ENCODE data around the gene METTL23. TPM values are rescaled to one million over a fixed set of nuclear protein-coding genes. Genes with fewer than 3 reads are reported as not detected.

Gene METTL23
- total RNA-seq, 2 donors from 2014 or later, result 13.9 to 30.0 TPM

DNA sequence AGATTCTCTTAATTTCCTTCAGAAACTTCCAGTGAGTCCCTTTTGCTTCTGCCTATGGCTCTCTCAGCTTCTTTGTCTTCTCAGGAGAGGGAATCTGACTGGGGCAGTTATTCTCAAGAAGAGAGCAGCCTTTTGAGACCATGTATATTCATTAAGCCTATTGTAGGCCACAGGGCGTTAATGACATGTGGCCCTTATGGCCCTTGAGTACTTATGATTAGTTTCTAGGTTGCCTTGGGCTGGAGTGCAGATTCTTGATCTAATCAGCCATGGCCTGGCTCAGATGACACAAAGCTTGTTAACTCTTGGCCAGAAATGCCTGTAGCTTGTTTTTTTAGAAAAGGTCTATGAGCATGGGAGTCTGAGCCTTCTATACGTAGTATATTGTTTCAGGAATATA lies 28.6 kb downstream of the METTL23 start:
- H3K36me3 Mint-ChIP-seq, result peaks cover 7 to 13% of the 10 kb centered on the region in 2 donors
- DNase-seq (ENCODE audit: low spot score in 2 of 2) (no peak), ATAC-seq (no peak)
- H3K9me3 Mint-ChIP-seq, result no peaks in the 10 kb centered on the region
- no peak overlapping the region for H3K27ac Mint-ChIP-seq

DNA sequence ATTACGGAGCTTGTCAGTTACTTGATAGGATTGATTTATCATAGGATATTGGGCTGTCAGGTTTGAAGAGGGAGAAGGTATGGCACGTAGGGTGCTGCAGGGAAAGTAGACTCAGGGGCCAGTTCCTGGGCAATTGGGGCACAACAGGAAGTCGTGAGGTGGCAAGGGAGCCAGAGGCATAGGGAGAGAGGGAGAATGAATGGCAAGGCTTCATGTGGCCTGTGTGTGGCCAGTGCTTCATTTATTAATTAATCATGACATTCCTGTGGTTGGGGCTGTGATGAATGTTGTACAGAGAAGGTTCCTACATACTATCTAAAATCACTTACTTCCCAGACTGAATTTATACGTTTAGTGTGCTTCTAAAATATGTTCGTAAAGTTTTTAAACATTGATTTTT lies 30.6 kb downstream of the METTL23 start:
- H3K27ac Mint-ChIP-seq, result no peak overlapping the region
- peaks cover 7 to 13% of the 10 kb centered on the region in 2 donors for H3K36me3 Mint-ChIP-seq
- DNase-seq (ENCODE audit: low spot score in 2 of 2) (no peak), ATAC-seq (no peak)
- H3K9me3 Mint-ChIP-seq, result no peaks in the 10 kb centered on the region

DNA sequence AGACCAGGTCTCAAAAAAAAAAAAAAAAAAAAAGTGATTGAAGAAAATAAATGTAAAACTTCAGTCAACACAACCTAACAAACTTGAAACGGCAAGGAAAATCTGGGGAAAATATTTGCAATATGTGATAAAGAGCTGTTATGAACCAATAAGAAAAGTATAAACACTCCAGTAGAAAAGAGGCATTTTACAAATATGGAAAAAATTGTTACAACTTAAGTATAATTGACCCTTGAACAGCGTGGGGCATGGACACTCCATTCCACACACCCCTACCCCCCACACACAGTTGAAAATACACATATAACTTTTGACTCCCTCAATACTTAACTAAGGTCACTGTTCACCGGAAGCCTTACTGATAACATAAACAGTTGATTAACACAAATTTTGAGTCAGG lies 31.9 kb downstream of the METTL23 start:
- Mint-ChIP-seq H3K9me3 (no peaks in the 10 kb centered on the region), H3K36me3 (peaks cover 5 to 7% of the 10 kb centered on the region in 2 donors), H3K27ac (no peak overlapping the region)
- DNase-seq (ENCODE audit: low spot score in 2 of 2) (no peak), ATAC-seq (no peak)

DNA sequence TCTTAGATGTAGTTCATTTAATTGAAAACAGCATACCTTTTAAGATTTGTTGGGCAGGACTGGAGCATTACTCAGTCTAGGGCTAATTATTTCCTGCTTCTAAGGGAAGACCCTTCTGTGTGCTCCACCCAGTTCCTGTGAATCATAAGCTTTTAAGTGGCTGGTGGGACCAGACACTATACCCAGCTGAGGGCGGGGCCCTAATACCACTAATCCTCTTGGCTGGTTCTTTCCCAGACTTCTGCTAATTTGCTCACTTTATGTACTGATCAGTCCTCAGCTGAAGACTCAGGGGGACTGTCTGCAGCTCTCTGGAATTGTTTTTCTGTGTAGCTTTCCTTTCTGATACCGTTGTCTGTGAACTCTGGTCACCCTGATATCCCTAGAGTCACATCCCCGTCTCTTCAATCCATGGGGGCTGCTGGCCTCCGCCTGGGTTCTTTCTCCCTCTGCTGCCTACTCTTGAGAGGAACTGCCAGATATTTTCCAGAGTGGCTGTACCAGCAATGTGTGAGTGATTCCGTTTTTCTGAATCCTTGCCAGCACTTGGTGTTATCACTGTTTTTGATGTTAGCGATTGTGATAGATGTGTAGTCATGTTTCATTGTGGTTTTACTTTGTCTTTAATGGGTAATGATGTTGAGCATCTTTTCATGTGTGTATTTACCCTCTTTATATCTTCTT lies 46.3 kb downstream of the METTL23 start:
- peak; percentile 90 to 98 for ATAC-seq
- H3K9me3 Mint-ChIP-seq, result peaks cover 0 to 5% of the 10 kb centered on the region in 2 donors
- DNase-seq (ENCODE audit: low spot score in 2 of 2), result peak in 1 of 2 donors; percentile 29
- peaks cover 11 to 32% of the 10 kb centered on the region in 2 donors for H3K36me3 Mint-ChIP-seq
- H3K27ac Mint-ChIP-seq, result peak overlapping the region; percentile 88

DNA sequence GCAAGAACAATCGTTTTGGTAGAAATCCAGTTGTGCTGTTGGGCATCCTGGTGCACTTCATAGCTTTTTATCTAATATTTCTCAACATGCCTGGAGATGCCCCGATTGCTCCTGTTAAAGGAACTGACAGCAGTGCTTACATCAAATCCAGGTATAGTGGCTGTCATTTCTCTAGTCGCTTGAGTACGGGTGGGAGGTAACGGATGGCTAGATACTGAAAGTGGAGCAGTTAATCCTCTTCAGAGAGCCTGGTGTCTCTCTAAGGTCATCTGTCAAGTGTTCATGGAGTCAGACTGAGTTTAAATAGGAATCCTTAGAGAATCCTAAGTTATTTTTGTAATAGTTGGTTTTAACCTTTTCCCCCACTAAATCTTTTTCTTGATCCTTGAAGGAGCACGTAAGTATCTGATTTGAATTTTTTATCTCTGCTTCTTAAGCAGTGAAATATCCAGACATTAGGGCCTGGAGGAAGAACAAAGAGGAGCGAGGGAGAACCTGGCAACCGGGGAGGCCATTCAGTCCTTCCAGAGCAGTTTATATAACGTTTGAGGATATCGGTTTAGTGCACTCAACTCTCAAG lies 48.5 kb downstream of the METTL23 start:
- ATAC-seq (no peak), DNase-seq (ENCODE audit: low spot score in 2 of 2) (no peak)
- H3K9me3 Mint-ChIP-seq, result peaks cover 0 to 5% of the 10 kb centered on the region in 2 donors
- peak overlapping the region in 1 of 2 donors; percentile 19 for H3K27ac Mint-ChIP-seq
- peaks cover 4 to 22% of the 10 kb centered on the region in 2 donors for H3K36me3 Mint-ChIP-seq

DNA sequence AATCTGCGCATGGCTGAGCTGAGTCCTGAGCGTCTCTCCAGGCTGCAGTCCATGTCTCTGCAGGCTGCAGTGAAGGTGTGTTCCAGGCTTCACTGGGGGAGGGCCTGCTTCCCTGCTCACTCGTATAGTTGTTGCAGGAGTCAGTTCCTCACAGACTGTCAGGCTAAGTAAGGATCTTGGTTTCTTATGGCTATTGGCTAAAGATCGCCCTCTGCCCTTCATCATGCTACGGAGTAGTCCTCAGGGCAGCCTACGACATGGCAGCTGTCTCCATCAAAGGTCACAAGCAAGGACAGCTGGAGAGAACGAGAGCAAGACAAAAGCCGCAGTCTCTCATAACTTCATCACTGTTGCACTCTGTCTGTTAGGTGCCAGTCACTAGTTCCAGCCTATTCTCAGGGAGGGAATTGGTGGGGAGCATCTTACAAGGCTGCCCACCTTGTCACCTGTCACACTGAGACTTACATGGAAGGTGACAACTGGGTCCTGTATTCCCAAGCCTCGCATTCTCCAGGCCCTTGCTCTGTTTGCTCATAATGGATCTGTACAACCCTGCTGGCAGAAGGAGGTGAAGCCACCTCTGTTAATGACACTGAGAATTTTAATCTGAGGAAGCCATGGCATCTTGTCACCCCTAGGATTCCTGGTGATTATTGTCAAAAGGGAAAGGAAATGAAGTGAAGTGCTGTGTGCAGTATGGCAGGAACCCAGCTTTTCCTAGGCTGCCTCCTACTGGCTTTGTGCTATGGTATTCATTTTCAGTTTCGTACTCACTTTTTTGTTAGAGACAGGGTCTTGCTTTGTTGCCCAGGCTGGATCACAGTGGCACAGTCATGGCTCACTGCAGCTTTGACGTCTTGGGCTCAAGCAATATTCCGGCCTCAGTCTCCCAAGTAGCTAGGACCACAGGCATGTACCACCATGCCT lies 54.7 kb downstream of the METTL23 start:
- ATAC-seq, result peak in 1 of 2 donors; percentile 28
- H3K36me3 Mint-ChIP-seq, result no peaks in the 10 kb centered on the region
- H3K9me3 Mint-ChIP-seq, result no peaks in the 10 kb centered on the region
- H3K27ac Mint-ChIP-seq, result no peak overlapping the region
- DNase-seq (ENCODE audit: low spot score in 2 of 2), result no peak

DNA sequence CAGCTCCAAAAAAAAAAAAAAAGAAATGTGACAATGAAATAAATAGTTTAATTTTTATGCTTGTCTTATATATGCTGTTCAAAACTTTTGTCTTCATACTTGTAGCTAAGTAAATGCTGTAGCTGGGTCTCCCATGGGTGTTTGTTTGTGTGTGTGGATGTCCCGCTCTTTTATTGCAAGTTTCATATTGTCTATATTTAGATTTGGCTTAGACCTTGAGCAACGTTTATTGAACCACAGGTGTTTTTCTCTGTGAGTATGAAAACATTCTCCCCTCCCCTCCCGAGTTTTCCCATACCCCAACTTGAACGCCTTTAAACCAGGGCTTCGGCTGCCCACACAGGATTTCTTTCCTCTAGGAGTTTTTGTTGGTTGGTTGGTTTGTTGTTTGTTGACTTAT lies 56.5 kb downstream of the METTL23 start:
- DNase-seq (ENCODE audit: low spot score in 2 of 2) (no peak), ATAC-seq (no peak)
- Mint-ChIP-seq H3K9me3 (no peaks in the 10 kb centered on the region), H3K36me3 (no peaks in the 10 kb centered on the region), H3K27ac (no peak overlapping the region)

Other genes with a start within 250 kb of the METTL23 start
- 10 to 100 TPM; 30.4 to 43.1 TPM for gene RHBDF2, start 225.4 kb upstream of the METTL23 start, total RNA-seq
- gene CYGB, start 189.1 kb upstream of the METTL23 start, total RNA-seq, result not detected
- gene PRCD, start 186.8 kb upstream of the METTL23 start, total RNA-seq, result not detected
- gene ST6GALNAC2, start 141.0 kb upstream of the METTL23 start, total RNA-seq, result not detected
- gene ST6GALNAC1, start 83.1 kb upstream of the METTL23 start, total RNA-seq, result 1 to 10 TPM; 1.0 to 3.0 TPM
- gene MXRA7, start 15.9 kb upstream of the METTL23 start, total RNA-seq, result 1 to 10 TPM; 4.8 to 9.1 TPM
- 10 to 100 TPM; 82.3 to 91.0 TPM for gene JMJD6, start 233 bp upstream of the METTL23 start, total RNA-seq
- 100 to 1,000 TPM; 242 to 351 TPM for gene SRSF2, start 10.5 kb downstream of the METTL23 start, total RNA-seq
- gene MFSD11, start 11.3 kb downstream of the METTL23 start, total RNA-seq, result 10 to 100 TPM; 23.2 to 24.1 TPM
- gene MGAT5B, start 141.6 kb downstream of the METTL23 start, total RNA-seq, result under 1 TPM in 1 of 2 donors, not detected in 1; 0.77 TPM

Measured in activated naive CD4-positive, alpha-beta T cell treated with anti-CD3 and anti-CD28 coated beads, Interleukin-2, amount 50 U/mL, for 72 hours (primary cell).